BLaER1 (cell line): ENCODE measurements around the gene DKC1.

Experiments
- H3K27ac ChIP-seq: shearing (Covaris generic); formaldehyde crosslinking; 2 replicates; pipeline ENCODE4 v1.8.1; 2022
- H3K27me3 ChIP-seq: shearing (Covaris generic); formaldehyde crosslinking; 2 replicates; pipeline ENCODE4 v1.8.1; 2022
- H3K36me3 ChIP-seq: shearing (Covaris generic); formaldehyde crosslinking; 2 replicates; pipeline ENCODE4 v1.8.1; 2022
- H3K4me1 ChIP-seq: shearing (Covaris generic); formaldehyde crosslinking; 2 replicates; pipeline ENCODE4 v1.8.1; 2022
- H3K4me2 ChIP-seq: shearing (Covaris generic); formaldehyde crosslinking; 2 replicates; pipeline ENCODE4 v1.8.1; 2022
- H3K4me3 ChIP-seq: shearing (Covaris generic); formaldehyde crosslinking; 2 replicates; pipeline ENCODE4 v1.8.1; 2022
- H3K9ac ChIP-seq: shearing (Covaris generic); formaldehyde crosslinking; 2 replicates; pipeline ENCODE4 v1.8.1; 2022
- H3K9me3 ChIP-seq: shearing (Covaris generic); formaldehyde crosslinking; 2 replicates; pipeline ENCODE4 v1.8.1; 2022
- H4K20me1 ChIP-seq: shearing (Covaris generic); formaldehyde crosslinking; 2 replicates; pipeline ENCODE4 v1.8.1; 2022
- Cebpa-rat ChIP-seq: shearing (Covaris generic); IDR thresholded peaks from 2 replicates; pipeline ENCODE4 v1.8.1; 2022

DKC1 gene

DNA sequence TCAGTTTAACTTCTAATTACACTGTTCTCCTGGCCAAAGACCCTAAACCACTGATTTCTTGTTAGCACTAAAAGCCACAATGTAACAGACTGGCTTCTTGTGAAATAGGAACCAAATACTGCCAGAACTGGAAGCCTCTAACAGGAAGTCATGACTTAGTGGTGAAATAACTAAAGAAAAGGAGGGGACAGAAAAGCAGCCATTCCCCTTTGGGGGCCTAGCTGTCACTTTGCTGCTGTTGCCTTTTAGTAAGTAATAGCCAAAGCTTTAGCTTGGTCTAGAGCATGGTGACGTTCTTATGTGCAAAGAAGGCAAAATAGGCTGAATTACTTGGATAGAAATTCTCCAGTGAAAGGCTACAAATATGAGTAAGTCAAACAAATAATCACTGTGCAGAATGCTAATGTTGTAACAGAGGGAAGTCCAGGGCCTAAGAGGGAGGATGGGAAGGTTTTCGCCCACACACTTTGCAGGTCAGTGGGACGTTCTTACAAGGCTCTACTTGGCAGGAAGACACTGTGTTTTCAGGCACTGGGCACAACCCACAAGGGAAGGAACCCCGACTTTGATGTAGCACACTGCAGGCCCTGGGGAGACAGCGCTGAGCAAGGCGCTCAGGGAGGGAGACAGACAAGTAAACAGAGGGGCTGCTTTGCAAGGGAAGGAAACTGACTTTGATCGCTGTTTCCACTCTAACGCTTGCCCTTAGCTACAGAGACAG lies 28.4 kb upstream of the DKC1 start:
- Histone ChIP-seq H3K4me2 (peak overlapping the region; percentile 64), H4K20me1 (peaks cover 8% of the 10 kb centered on the region; the same call in 1 of the 2 replicates), H3K27ac (peak overlapping the region; percentile 62), H3K4me3 (peak overlapping the region; percentile 15; the same call in 1 of the 2 replicates), H3K27me3 (peaks cover 97% of the 10 kb centered on the region), H3K4me1 (peaks cover 89% of the 10 kb centered on the region), H3K36me3 (no peaks in the 10 kb centered on the region), H3K9me3 (no peaks in the 10 kb centered on the region), H3K9ac (peak overlapping the region; percentile 32; the same call in 1 of the 2 replicates)
- peak; percentile 24; the same call in 1 of the 2 replicates for TF ChIP-seq Cebpa-rat

DNA sequence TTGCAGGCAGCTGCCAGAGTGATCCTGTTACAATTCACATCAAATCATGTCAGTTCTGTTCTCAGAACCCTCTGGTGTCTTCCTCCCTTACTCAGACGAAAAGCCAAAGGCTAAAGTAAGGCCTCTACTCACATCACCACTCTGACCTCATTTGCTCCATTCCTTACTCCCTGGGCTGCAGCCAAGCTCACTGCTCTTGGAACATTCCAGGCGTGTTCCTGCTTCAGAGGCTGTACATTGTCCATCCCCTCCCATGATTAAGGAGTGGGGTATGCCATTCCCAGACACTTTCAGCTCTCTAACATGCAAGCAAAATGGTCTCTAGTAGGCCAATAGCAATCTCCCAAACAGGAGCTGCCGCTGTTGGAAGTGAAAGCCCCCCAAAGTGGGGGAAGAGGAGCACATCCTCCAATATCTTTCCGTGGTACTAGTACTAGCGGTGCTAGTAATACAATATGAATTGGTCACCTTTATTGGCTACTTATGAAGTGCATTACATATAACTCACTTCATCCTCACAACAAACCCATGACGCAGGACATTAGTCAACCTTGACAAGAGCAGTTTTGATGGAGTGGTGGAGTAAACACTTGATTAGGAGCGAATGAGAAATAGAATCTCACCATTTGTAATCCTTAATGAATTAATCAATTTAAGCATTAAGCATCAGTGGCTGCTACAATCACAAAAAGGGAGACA lies 26.8 kb upstream of the DKC1 start:
- Histone ChIP-seq H3K27ac (peak overlapping the region; percentile 53), H3K4me1 (peaks cover 75% of the 10 kb centered on the region), H3K36me3 (no peaks in the 10 kb centered on the region), H3K4me3 (no peak overlapping the region), H3K9me3 (peaks cover 4% of the 10 kb centered on the region), H3K4me2 (peak overlapping the region; percentile 64), H4K20me1 (peaks cover 8% of the 10 kb centered on the region; the same call in 1 of the 2 replicates), H3K9ac (no peak overlapping the region), H3K27me3 (peaks cover 89% of the 10 kb centered on the region)
- TF ChIP-seq Cebpa-rat = no peak

DNA sequence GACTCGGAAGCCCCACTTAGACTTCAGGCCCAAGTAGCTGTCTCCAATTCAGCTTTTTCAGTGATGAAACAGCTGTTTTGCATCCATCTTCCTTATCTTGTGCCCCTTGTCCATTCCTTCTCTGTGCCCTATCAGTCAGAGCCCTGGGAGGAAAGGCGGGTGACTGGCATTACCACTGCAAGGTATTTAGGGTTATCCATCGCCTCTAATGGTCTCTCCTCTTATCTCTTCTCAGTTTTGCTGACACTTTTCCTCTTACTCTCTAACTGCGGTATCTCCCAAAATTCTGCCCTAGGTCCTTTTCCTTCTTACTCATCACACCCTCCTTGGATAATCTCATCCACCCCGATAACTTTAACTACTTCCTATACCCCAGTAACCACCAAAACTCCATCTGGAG lies 25.5 kb upstream of the DKC1 start:
- Histone ChIP-seq H3K4me1 (peaks cover 68% of the 10 kb centered on the region), H3K9ac (no peak overlapping the region), H3K36me3 (no peaks in the 10 kb centered on the region), H3K4me2 (peak overlapping the region; percentile 43), H4K20me1 (peaks cover 8% of the 10 kb centered on the region; the same call in 1 of the 2 replicates), H3K27me3 (peaks cover 86% of the 10 kb centered on the region), H3K9me3 (peaks cover 14% of the 10 kb centered on the region), H3K4me3 (no peak overlapping the region), H3K27ac (peak overlapping the region; percentile 60)
- TF ChIP-seq Cebpa-rat = no peak

DNA sequence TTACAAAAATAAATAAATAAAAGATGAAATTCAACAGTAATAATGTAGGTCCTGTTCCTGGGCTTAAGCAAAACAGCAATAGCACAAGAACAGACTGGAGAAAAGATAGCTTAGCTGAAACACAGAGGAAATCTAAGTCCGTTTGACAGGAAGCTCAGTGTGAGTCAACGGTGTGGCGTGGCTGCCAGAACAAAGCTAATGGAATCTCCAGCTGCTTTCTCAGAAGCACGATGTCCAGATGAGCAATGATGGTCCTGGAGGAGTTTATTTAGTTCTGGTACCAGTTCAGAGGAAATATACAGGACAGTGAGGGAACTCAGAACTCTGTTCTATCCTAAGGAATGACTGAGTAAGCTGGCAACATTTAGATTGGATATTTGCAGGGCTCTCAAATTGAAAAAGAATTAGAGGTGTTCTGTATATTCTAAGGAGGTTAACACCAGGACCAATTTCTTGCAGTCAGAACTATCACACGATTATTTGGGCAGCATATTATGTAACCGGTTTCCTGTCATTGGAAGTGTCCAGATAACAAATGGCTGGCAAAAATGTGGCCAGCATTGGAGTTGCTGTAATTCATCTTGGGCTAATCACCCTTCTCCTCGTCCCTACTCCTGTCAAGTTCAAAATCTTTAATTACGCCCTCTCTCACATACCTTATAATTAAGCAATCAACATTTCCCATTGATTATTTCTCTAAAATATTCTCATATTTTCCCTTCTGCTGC lies 24.5 kb upstream of the DKC1 start:
- peak overlapping the region; percentile 36; the same call in 1 of the 2 replicates for H3K9ac ChIP-seq
- H3K36me3 ChIP-seq = no peaks in the 10 kb centered on the region
- peaks cover 8% of the 10 kb centered on the region; the same call in 1 of the 2 replicates for H4K20me1 ChIP-seq
- peaks cover 14% of the 10 kb centered on the region for H3K9me3 ChIP-seq
- peak overlapping the region; percentile 43 for H3K4me2 ChIP-seq
- H3K4me3 ChIP-seq = no peak overlapping the region
- H3K27ac ChIP-seq = peak overlapping the region; percentile 60
- TF ChIP-seq Cebpa-rat = no peak
- H3K27me3 ChIP-seq = peaks cover 80% of the 10 kb centered on the region
- peaks cover 58% of the 10 kb centered on the region for H3K4me1 ChIP-seq

DNA sequence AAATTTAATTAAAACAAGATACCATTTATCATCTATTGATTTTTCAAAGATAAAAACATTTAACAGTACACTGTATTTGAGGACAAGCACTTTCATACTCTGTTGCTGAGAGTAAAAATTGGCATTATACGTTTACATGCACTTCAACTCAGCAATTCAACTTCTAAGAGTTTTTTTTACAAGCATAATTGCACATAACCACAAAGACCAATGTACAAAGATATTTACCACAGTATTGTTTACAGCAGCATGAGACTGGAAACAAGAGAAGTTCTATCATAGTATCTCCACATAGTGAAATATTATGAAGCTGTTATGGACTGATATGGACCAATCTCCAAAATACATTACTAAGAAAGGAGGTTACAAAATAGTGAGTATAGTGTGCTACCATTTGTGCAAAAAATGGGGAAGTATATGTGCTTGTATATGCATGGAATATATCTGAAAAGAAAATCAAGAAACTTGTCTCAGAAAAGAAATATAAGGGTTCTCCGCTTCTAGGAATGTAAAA lies 22.7 kb upstream of the DKC1 start:
- Histone ChIP-seq H3K9me3 (peaks cover 17% of the 10 kb centered on the region), H3K36me3 (no peaks in the 10 kb centered on the region), H3K4me3 (no peak overlapping the region), H3K27ac (no peak overlapping the region), H4K20me1 (no peaks in the 10 kb centered on the region), H3K9ac (no peak overlapping the region), H3K4me1 (peaks cover 39% of the 10 kb centered on the region), H3K4me2 (no peak overlapping the region), H3K27me3 (peaks cover 64% of the 10 kb centered on the region)
- no peak for TF ChIP-seq Cebpa-rat

DNA sequence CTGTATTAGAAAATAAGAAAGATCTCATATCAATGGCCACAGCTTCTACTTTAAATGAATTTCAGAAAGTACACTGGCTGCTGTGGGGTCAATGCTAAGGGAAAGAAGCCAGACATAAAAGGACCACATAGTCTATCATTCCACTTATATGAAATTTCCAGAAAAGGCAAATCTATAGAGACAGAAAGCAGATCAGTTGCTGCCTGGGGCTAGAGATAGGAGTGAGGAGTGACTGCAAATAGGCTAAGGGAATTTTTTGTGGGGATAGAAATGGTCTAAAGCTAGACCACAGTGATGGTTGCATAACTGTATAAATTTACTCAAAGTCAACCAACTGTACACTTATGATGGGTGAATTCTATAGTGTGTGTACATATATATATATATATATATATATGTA lies 20.1 kb upstream of the DKC1 start:
- H3K4me1 ChIP-seq = peaks cover 13% of the 10 kb centered on the region

DNA sequence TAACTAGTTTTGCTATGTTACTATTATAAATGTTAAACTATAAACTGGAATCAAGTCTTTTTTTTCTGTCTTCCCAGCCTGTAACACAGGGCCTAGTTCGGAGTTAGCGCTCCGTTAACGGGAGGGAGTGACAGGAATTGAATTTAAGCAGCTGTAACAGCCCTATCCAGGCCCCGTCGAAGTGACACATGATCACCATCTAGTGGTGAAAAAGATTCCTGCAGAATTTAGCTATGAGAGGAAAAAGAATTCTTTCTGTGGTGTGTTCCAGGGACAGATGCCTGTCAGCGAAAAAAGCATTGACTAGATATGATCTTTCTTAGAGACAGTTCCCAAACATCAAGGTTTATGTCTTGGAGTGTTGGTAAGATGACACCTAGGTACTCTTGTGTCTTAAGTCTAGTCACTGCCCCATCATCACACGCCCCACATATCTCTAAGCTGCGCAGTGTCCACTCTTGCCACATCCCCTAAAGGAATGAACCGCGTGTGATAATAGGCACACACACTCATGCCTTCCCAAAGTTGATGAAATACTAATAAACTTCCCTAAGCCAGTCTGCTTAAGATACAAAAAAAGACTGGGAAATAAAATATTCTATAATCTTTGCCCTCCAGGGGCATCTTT lies 13.8 kb upstream of the DKC1 start:
- Histone ChIP-seq H3K9me3 (peaks cover 11% of the 10 kb centered on the region; the same call in 1 of the 2 replicates), H3K27me3 (peaks cover 41% of the 10 kb centered on the region), H4K20me1 (0 out of 2 replicates have a peak, but pooled peaks cover 8% of the 10 kb centered on the region), H3K4me2 (peak overlapping the region; percentile 84), H3K27ac (no peak overlapping the region), H3K4me1 (peaks cover 33% of the 10 kb centered on the region), H3K9ac (no peak overlapping the region), H3K4me3 (no peak overlapping the region), H3K36me3 (no peaks in the 10 kb centered on the region)
- no peak for TF ChIP-seq Cebpa-rat

More for the DNA sequence above, 20.1 kb upstream of the DKC1 start:
- Histone ChIP-seq H3K27ac (no peak overlapping the region), H3K36me3 (no peaks in the 10 kb centered on the region), H3K4me3 (no peak overlapping the region), H3K9ac (no peak overlapping the region), H3K27me3 (peaks cover 50% of the 10 kb centered on the region), H3K9me3 (peaks cover 25% of the 10 kb centered on the region), H3K4me2 (no peak overlapping the region), H4K20me1 (no peaks in the 10 kb centered on the region)
- TF ChIP-seq Cebpa-rat = no peak

DNA sequence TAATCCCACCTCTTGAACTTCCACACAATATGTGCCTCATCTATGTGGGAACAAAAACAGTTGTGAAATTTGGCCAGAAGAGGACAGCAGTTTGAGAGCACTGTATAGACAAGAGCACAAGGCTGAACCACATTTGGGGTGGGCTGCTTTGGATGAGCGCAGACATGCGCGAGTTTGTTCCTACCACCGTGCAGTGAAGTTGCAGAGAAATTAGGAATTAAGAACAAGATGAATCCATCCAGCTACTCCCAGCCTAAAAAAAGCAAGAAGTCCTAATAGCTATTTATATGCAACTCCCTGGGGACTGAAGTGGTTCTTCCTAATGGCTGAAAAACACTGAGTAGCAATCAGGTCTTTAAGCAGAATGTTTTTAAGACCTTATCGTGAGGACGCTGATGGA lies 12.8 kb upstream of the DKC1 start:
- peaks cover 10% of the 10 kb centered on the region; the same call in 1 of the 2 replicates for H3K9me3 ChIP-seq
- peak overlapping the region; percentile 84 for H3K4me2 ChIP-seq
- H3K4me1 ChIP-seq = peaks cover 33% of the 10 kb centered on the region
- peaks cover 44% of the 10 kb centered on the region for H3K27me3 ChIP-seq
- H3K27ac ChIP-seq = no peak overlapping the region
- H3K36me3 ChIP-seq = no peaks in the 10 kb centered on the region
- 0 out of 2 replicates have a peak, but pooled peaks cover 8% of the 10 kb centered on the region for H4K20me1 ChIP-seq
- peak overlapping the region; percentile 72 for H3K4me3 ChIP-seq
- H3K9ac ChIP-seq = peak overlapping the region; percentile 77
- no peak for TF ChIP-seq Cebpa-rat
